GM12801 (cell line): Measurements from ENCODE around the gene TNRC18.

ENCODE experiments used
- TF ChIP-seq, protein P1 (sequence below): IDR thresholded peaks from one replicate; pipeline ENCODE4 v1.5.1; 2011; ENCODE audit warnings: control low read depth; ENCODE audit not compliant: insufficient read length; ENCODE audit errors: extremely low read depth

Gene TNRC18

GRCh38 chr7:5393748-5394147 is 29.9 kb downstream of the TNRC18 start:
- TF ChIP-seq, protein P1, sequence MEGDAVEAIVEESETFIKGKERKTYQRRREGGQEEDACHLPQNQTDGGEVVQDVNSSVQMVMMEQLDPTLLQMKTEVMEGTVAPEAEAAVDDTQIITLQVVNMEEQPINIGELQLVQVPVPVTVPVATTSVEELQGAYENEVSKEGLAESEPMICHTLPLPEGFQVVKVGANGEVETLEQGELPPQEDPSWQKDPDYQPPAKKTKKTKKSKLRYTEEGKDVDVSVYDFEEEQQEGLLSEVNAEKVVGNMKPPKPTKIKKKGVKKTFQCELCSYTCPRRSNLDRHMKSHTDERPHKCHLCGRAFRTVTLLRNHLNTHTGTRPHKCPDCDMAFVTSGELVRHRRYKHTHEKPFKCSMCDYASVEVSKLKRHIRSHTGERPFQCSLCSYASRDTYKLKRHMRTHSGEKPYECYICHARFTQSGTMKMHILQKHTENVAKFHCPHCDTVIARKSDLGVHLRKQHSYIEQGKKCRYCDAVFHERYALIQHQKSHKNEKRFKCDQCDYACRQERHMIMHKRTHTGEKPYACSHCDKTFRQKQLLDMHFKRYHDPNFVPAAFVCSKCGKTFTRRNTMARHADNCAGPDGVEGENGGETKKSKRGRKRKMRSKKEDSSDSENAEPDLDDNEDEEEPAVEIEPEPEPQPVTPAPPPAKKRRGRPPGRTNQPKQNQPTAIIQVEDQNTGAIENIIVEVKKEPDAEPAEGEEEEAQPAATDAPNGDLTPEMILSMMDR = no peak

- TF ChIP-seq, protein P1 = no peak
Measured at GRCh38 chr7:5393328-5393727, 30.3 kb downstream of the TNRC18 start.

DNA sequence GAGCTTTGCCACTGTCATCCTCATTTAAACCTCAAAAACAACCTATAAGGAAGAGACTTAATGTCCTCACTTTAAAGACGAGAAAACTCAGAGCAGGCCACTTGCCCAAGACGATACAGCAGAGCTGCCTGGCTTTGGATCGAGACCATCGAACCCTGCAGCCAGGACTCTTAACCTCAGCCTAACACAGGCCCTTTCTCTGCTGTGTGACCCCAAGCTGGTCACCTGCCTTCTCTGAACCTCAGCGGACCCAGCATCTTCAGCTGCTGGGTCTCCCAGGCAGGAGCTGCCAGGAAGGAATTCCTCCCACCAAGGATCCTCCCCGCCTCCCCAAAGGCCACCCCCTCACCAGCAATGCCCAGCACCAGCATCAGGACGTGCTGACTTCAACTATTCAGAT is 32.7 kb downstream of the TNRC18 start:
- TF ChIP-seq, protein P1 = no peak

DNA sequence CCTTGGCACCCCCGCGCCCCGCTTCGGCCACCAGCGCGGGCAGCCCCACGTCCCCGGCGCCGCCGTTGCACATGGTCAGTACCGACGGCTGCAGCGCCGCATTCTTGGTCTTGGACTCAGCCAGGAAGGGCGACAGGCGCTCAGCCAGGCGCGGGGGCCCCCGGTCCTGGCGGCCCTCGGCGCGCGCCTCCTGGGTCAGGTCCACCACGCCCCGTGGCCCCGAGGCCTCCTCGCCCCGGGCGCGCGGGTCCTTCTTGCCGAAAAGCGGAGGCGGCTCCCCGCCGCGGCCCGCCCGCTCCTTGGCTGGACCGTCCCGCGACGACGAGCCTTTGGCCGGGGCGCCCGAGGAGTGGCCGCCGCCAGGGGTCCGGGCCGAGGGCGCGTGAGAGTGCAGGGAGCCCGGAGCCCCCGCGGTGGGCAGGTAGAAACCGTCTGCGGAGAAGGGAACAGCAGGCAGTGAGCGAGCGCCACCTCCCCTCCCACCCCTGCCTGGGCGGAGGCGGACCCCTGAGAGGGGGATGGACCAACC is 34.7 kb downstream of the TNRC18 start:
- TF ChIP-seq, protein P1 = no peak

- TF ChIP-seq, protein P1 = no peak
Measured at GRCh38 chr7:5388273-5388901, 35.2 kb downstream of the TNRC18 start.

GRCh38 chr7:5387711-5388245 is 35.9 kb downstream of the TNRC18 start:
- TF ChIP-seq, protein P1 = no peak

DNA sequence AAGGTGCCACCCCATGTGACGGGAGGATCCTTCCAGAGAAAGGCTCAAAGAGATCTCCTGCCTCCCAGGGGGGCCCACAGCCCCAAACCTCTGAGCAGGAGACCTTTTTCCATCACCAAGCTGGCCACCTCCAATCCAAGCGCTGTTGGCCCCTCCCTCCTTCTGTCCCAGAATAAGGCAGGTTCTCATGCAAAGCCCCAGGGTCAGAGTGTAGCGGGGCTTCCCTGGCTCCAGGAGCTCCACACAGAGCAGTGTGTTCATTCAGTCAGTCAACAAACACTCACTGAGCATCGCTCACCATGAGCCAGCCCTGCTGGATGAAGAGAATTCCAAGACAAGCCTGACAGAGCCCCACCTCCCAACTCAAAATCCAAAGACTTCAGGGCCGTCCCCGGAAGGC is 39.0 kb downstream of the TNRC18 start:
- TF ChIP-seq, protein P1 = no peak
